HG03280 (cell line): ENCODE data around the gene TP63.
"Not testable (repeated sequence)": the region's sequence is repeated elsewhere in the genome, so short reads cannot be mapped to it uniquely, and the experiment has no call there.

Experiments
- ATAC-seq: cut with Tn5 transposase; IDR thresholded peaks from one replicate; pipeline ENCODE4 v1.9.1; 2021; ENCODE audit warnings: mild to moderate bottlenecking, moderate library complexity; ENCODE audit not compliant: unreplicated experiment

Gene TP63

GRCh38 chr3:189720736-189721417 lies 89.7 kb downstream of the TP63 start:
- ATAC-seq, result no peak

GRCh38 chr3:189721873-189722665 lies 90.9 kb downstream of the TP63 start:
- no peak for ATAC-seq

- ATAC-seq, result no peak
These were observed 93.2 kb downstream of the TP63 start for GRCh38 chr3:189724356-189724755.

- ATAC-seq, result no peak
These were observed 95.1 kb downstream of the TP63 start for GRCh38 chr3:189726277-189726676.

- no peak for ATAC-seq
These were observed 96.0 kb downstream of the TP63 start for GRCh38 chr3:189727158-189727557.

GRCh38 chr3:189727898-189728297 lies 96.7 kb downstream of the TP63 start:
- no peak for ATAC-seq

- ATAC-seq, result no peak
These were observed 97.7 kb downstream of the TP63 start for GRCh38 chr3:189728915-189729314.

- no peak for ATAC-seq
These were observed 102.9 kb downstream of the TP63 start for GRCh38 chr3:189734061-189734460.

- no peak for ATAC-seq
These were observed 104.7 kb downstream of the TP63 start for GRCh38 chr3:189735913-189736312.

GRCh38 chr3:189737071-189737470 lies 105.9 kb downstream of the TP63 start:
- no peak for ATAC-seq

GRCh38 chr3:189737619-189738018 lies 106.4 kb downstream of the TP63 start:
- no peak for ATAC-seq

GRCh38 chr3:189739378-189739777 lies 108.2 kb downstream of the TP63 start:
- no peak for ATAC-seq

GRCh38 chr3:189740156-189740555 lies 109.0 kb downstream of the TP63 start:
- no peak for ATAC-seq

- no peak for ATAC-seq
These were observed 113.0 kb downstream of the TP63 start for GRCh38 chr3:189744235-189744634.

- ATAC-seq, result no peak
These were observed 114.4 kb downstream of the TP63 start for GRCh38 chr3:189745622-189746021.

GRCh38 chr3:189748046-189748445 lies 116.9 kb downstream of the TP63 start:
- no peak for ATAC-seq

GRCh38 chr3:189750972-189751371 lies 119.8 kb downstream of the TP63 start:
- ATAC-seq, result not testable (repeated sequence)

GRCh38 chr3:189754356-189754755 lies 123.2 kb downstream of the TP63 start:
- no peak for ATAC-seq

GRCh38 chr3:189756582-189757078 lies 125.4 kb downstream of the TP63 start:
- ATAC-seq, result no peak

- no peak for ATAC-seq
These were observed 127.0 kb downstream of the TP63 start for GRCh38 chr3:189758186-189758585.

- no peak for ATAC-seq
These were observed 135.2 kb downstream of the TP63 start for GRCh38 chr3:189766416-189766815.

- ATAC-seq, result no peak
These were observed 140.8 kb downstream of the TP63 start for GRCh38 chr3:189771842-189772450.
